Gastroesophageal sphincter (tissue), 3 donors: ENCODE data around the gene SSBP3.

ENCODE experiments used
- CTCF ChIP-seq, 4 experiments: fragments of 200-600 bp in 2 of 4; fragments of 450-650 bp in 2 of 4; sonication (generic) in 1 of 4; IDR thresholded peaks; one replicate each; pipeline ENCODE4 v1.5.1; 2017 to 2019; ENCODE audit warnings: antibody characterized with exemption in 4 of 4, mild to moderate bottlenecking in 2 of 4, moderate library complexity in 2 of 4
- POLR2A ChIP-seq, 2 donors: fragments of 450-650 bp; IDR thresholded peaks; one replicate each; pipeline ENCODE4 v1.6.1; 2017; ENCODE audit warnings: antibody characterized with exemption in 2 of 2, mild to moderate bottlenecking in 2 of 2, moderate library complexity in 1 of 2
- POLR2AphosphoS5 ChIP-seq: sonication (generic); formaldehyde crosslinking; IDR thresholded peaks from one replicate; pipeline ENCODE4 v1.6.1; 2017; ENCODE audit warnings: antibody characterized with exemption

- no peak for TF ChIP-seq POLR2AphosphoS5
- no peak for TF ChIP-seq CTCF (IDR thresholded peaks at IDR 0.05)
- TF ChIP-seq POLR2A (IDR thresholded peaks at IDR 0.05) = no peak
Observed at GRCh38 chr1:54324251-54325140, 81.7 kb downstream of the SSBP3 start.
